Gastrocnemius medialis (tissue), 4 donors: ENCODE measurements around the gene RNU6-9.

ENCODE experiments used
- CTCF ChIP-seq, 5 experiments: fragments of 450-650 bp in 3 of 5; fragments of 200-600 bp in 2 of 5; sonication (generic) in 2 of 5; IDR thresholded peaks in 4 of 5; conservative IDR thresholded peaks in 1 of 5; 1 replicate in 4 of 5; 2 replicates in 1 of 5; pipeline ENCODE4 v1.5.1; 2016 to 2019; ENCODE audit warnings: antibody characterized with exemption in 5 of 5, mild to moderate bottlenecking in 3 of 5, moderate library complexity in 3 of 5
- POLR2A ChIP-seq, 2 donors: fragments of 450-650 bp; IDR thresholded peaks; one replicate each; pipeline ENCODE4 v1.6.1; 2017; ENCODE audit warnings: antibody characterized with exemption in 2 of 2, mild to moderate bottlenecking in 2 of 2, moderate library complexity in 2 of 2

- TF ChIP-seq CTCF (IDR thresholded peaks at IDR 0.05 in 4 of 5, conservative IDR thresholded peaks at IDR 0.05 in 1 of 5) (no peak), POLR2A (IDR thresholded peaks at IDR 0.05) (no peak)
Measured at GRCh38 chr19:906480-906879, 13.2 kb downstream of the RNU6-9 start.
